ENCODE data around the gene KCTD17.

Gene KCTD17

GRCh38 chr22:37018086-37018814 is 33.3 kb upstream of the KCTD17 start:
- H3K56ac ChIP-seq (ENCODE audit: low read length), result peak overlapping the region; percentile 95
- no CpG with 5 or more reads among the region's 45 CpGs for WGBS (ENCODE audit: extremely low coverage, insufficient coverage, low lambda C conversion rate)
- peak overlapping the region; percentile 93 for H3K9ac ChIP-seq (ENCODE audit: low read length)
- H3K4me2 ChIP-seq (ENCODE audit: low read length), result peak overlapping the region; percentile 99
- no peaks in the 10 kb centered on the region for H3K4me1 ChIP-seq (ENCODE audit: control insufficient read depth, low read depth, low read length)
- peak overlapping the region; percentile 87 for H3K4me3 ChIP-seq (ENCODE audit: low read length)
- H3K36me3 ChIP-seq (ENCODE audit: control insufficient read depth, insufficient read depth, low read length), result peaks cover 1% of the 10 kb centered on the region
- no peak overlapping the region for H3K4ac ChIP-seq (ENCODE audit: low read depth, low read length)
- H2AK5ac ChIP-seq (ENCODE audit: low read length), result no peak overlapping the region
- no peak overlapping the region for H4K5ac ChIP-seq (ENCODE audit: low read length)
- no peak overlapping the region for H3K18ac ChIP-seq (ENCODE audit: low read length)
- DNase-seq, result no peak
- H3K27ac ChIP-seq (ENCODE audit: low read depth, low read length), result no peak overlapping the region
- H2BK120ac ChIP-seq (ENCODE audit: low read depth, low read length), result no peak overlapping the region
- H3K79me2 ChIP-seq (ENCODE audit: control insufficient read depth, insufficient read depth, low read length), result peaks cover 2% of the 10 kb centered on the region
- no peak overlapping the region for H2BK15ac ChIP-seq (replicated peaks; ENCODE audit: low read depth)
- H3K27me3 ChIP-seq (ENCODE audit: insufficient read depth, low read length, poor library complexity), result no peaks in the 10 kb centered on the region
- no peak overlapping the region for H2BK5ac ChIP-seq (ENCODE audit: low read length)
- no peak overlapping the region for H4K8ac ChIP-seq (ENCODE audit: low read depth, low read length)
- H3K23ac ChIP-seq (ENCODE audit: low read length), result peak overlapping the region; percentile 24
- peaks cover 25% of the 10 kb centered on the region for H3K79me1 ChIP-seq (ENCODE audit: low read length)

- Histone ChIP-seq H3K18ac (ENCODE audit: low read length) (peak overlapping the region; percentile 95), H4K8ac (ENCODE audit: low read depth, low read length) (no peak overlapping the region), H3K4me1 (ENCODE audit: control insufficient read depth, low read depth, low read length) (no peaks in the 10 kb centered on the region), H3K4ac (ENCODE audit: low read depth, low read length) (peak overlapping the region; percentile 58), H3K4me2 (ENCODE audit: low read length) (peak overlapping the region; percentile 99), H4K5ac (ENCODE audit: low read length) (no peak overlapping the region), H3K23ac (ENCODE audit: low read length) (peak overlapping the region; percentile 66), H2BK120ac (ENCODE audit: low read depth, low read length) (no peak overlapping the region), H3K79me2 (ENCODE audit: control insufficient read depth, insufficient read depth, low read length) (peaks cover 2% of the 10 kb centered on the region), H2BK5ac (ENCODE audit: low read length) (no peak overlapping the region), H3K36me3 (ENCODE audit: control insufficient read depth, insufficient read depth, low read length) (peaks cover 1% of the 10 kb centered on the region), H2AK5ac (ENCODE audit: low read length) (no peak overlapping the region), H3K79me1 (ENCODE audit: low read length) (peaks cover 25% of the 10 kb centered on the region), H3K4me3 (ENCODE audit: low read length) (peak overlapping the region; percentile 87), H3K9ac (ENCODE audit: low read length) (peak overlapping the region; percentile 93), H2BK15ac (replicated peaks; ENCODE audit: low read depth) (no peak overlapping the region), H3K27me3 (ENCODE audit: insufficient read depth, low read length, poor library complexity) (no peaks in the 10 kb centered on the region), H3K27ac (ENCODE audit: low read depth, low read length) (peak overlapping the region; percentile 75), H3K56ac (ENCODE audit: low read length) (peak overlapping the region; percentile 95)
- no CpG with 5 or more reads among the region's 35 CpGs for WGBS (ENCODE audit: extremely low coverage, insufficient coverage, low lambda C conversion rate)
- DNase-seq, result peak; percentile 72
Measured at GRCh38 chr22:37018815-37019308, 32.7 kb upstream of the KCTD17 start.

- no peak within 1 kb of the TSS for H2AK5ac ChIP-seq (ENCODE audit: low read length)
Measured at GRCh38 chr22:37019309-37020191, 32.0 kb upstream of the KCTD17 start, which contains the start of the genes MPST and TST. MPST (plus strand) TSS chr22:37019742; CDS start chr22:37019837, 95 bp downstream. TST (minus strand) TSS chr22:37019447; CDS start chr22:37018732, 715 bp downstream.

GRCh38 chr22:37020192-37020479 is 31.4 kb upstream of the KCTD17 start:
- H3K27ac ChIP-seq (ENCODE audit: low read depth, low read length), result no peak overlapping the region
- peak overlapping the region; percentile 29 for H3K23ac ChIP-seq (ENCODE audit: low read length)
- no peaks in the 10 kb centered on the region for H3K4me1 ChIP-seq (ENCODE audit: control insufficient read depth, low read depth, low read length)
- H3K4me3 ChIP-seq (ENCODE audit: low read length), result peak overlapping the region; percentile 74
- no peak overlapping the region for H4K5ac ChIP-seq (ENCODE audit: low read length)
- no CpG with 5 or more reads among the region's 5 CpGs for WGBS (ENCODE audit: extremely low coverage, insufficient coverage, low lambda C conversion rate)
- peak overlapping the region; percentile 94 for H3K56ac ChIP-seq (ENCODE audit: low read length)
- no peak overlapping the region for H2AK5ac ChIP-seq (ENCODE audit: low read length)
- no peak overlapping the region for H2BK5ac ChIP-seq (ENCODE audit: low read length)
- H4K8ac ChIP-seq (ENCODE audit: low read depth, low read length), result no peak overlapping the region
- peak overlapping the region; percentile 85 for H3K18ac ChIP-seq (ENCODE audit: low read length)
- H3K79me2 ChIP-seq (ENCODE audit: control insufficient read depth, insufficient read depth, low read length), result peaks cover 2% of the 10 kb centered on the region
- H3K9ac ChIP-seq (ENCODE audit: low read length), result peak overlapping the region; percentile 88
- H2BK15ac ChIP-seq (replicated peaks; ENCODE audit: low read depth), result no peak overlapping the region
- peaks cover 25% of the 10 kb centered on the region for H3K79me1 ChIP-seq (ENCODE audit: low read length)
- H2BK120ac ChIP-seq (ENCODE audit: low read depth, low read length), result peak overlapping the region; percentile 47
- peak overlapping the region; percentile 66 for H3K4me2 ChIP-seq (ENCODE audit: low read length)
- H3K27me3 ChIP-seq (ENCODE audit: insufficient read depth, low read length, poor library complexity), result no peaks in the 10 kb centered on the region
- peak overlapping the region; percentile 77 for H3K4ac ChIP-seq (ENCODE audit: low read depth, low read length)
- peak; percentile 48 for DNase-seq
- H3K36me3 ChIP-seq (ENCODE audit: control insufficient read depth, insufficient read depth, low read length), result peaks cover 1% of the 10 kb centered on the region

More at GRCh38 chr22:37019309-37020191, 32.0 kb upstream of the KCTD17 start, which contains the start of the genes MPST and TST:
- Histone ChIP-seq H3K23ac (ENCODE audit: low read length) (peak within 1 kb of the TSS; percentile 66), H4K8ac (ENCODE audit: low read depth, low read length) (peak within 1 kb of the TSS; percentile 87), H2BK15ac (replicated peaks; ENCODE audit: low read depth) (no peak within 1 kb of the TSS), H3K4me1 (ENCODE audit: control insufficient read depth, low read depth, low read length) (no peaks in the 10 kb centered on the region), H3K4ac (ENCODE audit: low read depth, low read length) (peak within 1 kb of the TSS; percentile 77), H3K36me3 (ENCODE audit: control insufficient read depth, insufficient read depth, low read length) (peaks cover 1% of the 10 kb centered on the region), H4K5ac (ENCODE audit: low read length) (no peak within 1 kb of the TSS), H2BK120ac (ENCODE audit: low read depth, low read length) (peak within 1 kb of the TSS; percentile 47), H3K79me2 (ENCODE audit: control insufficient read depth, insufficient read depth, low read length) (peaks cover 2% of the 10 kb centered on the region), H3K4me3 (ENCODE audit: low read length) (peak within 1 kb of the TSS; percentile 87), H3K9ac (ENCODE audit: low read length) (peak within 1 kb of the TSS; percentile 93), H3K79me1 (ENCODE audit: low read length) (peaks cover 25% of the 10 kb centered on the region), H3K27ac (ENCODE audit: low read depth, low read length) (peak within 1 kb of the TSS; percentile 75), H2BK5ac (ENCODE audit: low read length) (no peak within 1 kb of the TSS), H3K27me3 (ENCODE audit: insufficient read depth, low read length, poor library complexity) (no peaks in the 10 kb centered on the region), H3K4me2 (ENCODE audit: low read length) (peak within 1 kb of the TSS; percentile 99), H3K18ac (ENCODE audit: low read length) (peak within 1 kb of the TSS; percentile 95), H3K56ac (ENCODE audit: low read length) (peak within 1 kb of the TSS; percentile 95)
- DNase-seq, result peak; percentile 77
- WGBS (ENCODE audit: extremely low coverage, insufficient coverage, low lambda C conversion rate), result no CpG with 5 or more reads among the region's 107 CpGs

GRCh38 chr22:37021041-37021440 is 30.5 kb upstream of the KCTD17 start:
- Histone ChIP-seq H3K27ac (ENCODE audit: low read depth, low read length) (no peak overlapping the region), H3K27me3 (ENCODE audit: insufficient read depth, low read length, poor library complexity) (no peaks in the 10 kb centered on the region), H3K79me1 (ENCODE audit: low read length) (peaks cover 25% of the 10 kb centered on the region), H2BK5ac (ENCODE audit: low read length) (no peak overlapping the region), H3K23ac (ENCODE audit: low read length) (no peak overlapping the region), H4K5ac (ENCODE audit: low read length) (no peak overlapping the region), H3K56ac (ENCODE audit: low read length) (no peak overlapping the region), H2BK15ac (replicated peaks; ENCODE audit: low read depth) (no peak overlapping the region), H3K4ac (ENCODE audit: low read depth, low read length) (no peak overlapping the region), H3K79me2 (ENCODE audit: control insufficient read depth, insufficient read depth, low read length) (peaks cover 2% of the 10 kb centered on the region), H2AK5ac (ENCODE audit: low read length) (no peak overlapping the region), H2BK120ac (ENCODE audit: low read depth, low read length) (no peak overlapping the region), H3K9ac (ENCODE audit: low read length) (no peak overlapping the region), H3K4me1 (ENCODE audit: control insufficient read depth, low read depth, low read length) (no peaks in the 10 kb centered on the region), H3K36me3 (ENCODE audit: control insufficient read depth, insufficient read depth, low read length) (peaks cover 3% of the 10 kb centered on the region), H3K18ac (ENCODE audit: low read length) (no peak overlapping the region), H4K8ac (ENCODE audit: low read depth, low read length) (no peak overlapping the region), H3K4me2 (ENCODE audit: low read length) (no peak overlapping the region), H3K4me3 (ENCODE audit: low read length) (no peak overlapping the region)
- DNase-seq, result no peak
- WGBS (ENCODE audit: extremely low coverage, insufficient coverage, low lambda C conversion rate), result no CpG with 5 or more reads among the region's 5 CpGs

Measured in mesendoderm (in vitro differentiated cells).